Adrenal gland (tissue), 12 donors: ENCODE data around the gene SULT1A4. TPM values are rescaled to one million over a fixed set of nuclear protein-coding genes. Genes with fewer than 3 reads are reported as not detected.
"Not testable (repeated sequence)": the region's sequence is repeated elsewhere in the genome, so short reads cannot be mapped to it uniquely, and the experiment has no call there.

Experiments
- DNase-seq, 7 donors: peaks; one replicate each; pipeline ENCODE4 v3.0.0-alpha.2; 2019 to 2020
- H3K27ac ChIP-seq, 5 donors: fragments of 200-600 bp; sonication (generic) in 4 of 5; 1 replicate in 3 of 5; 2 replicates in 2 of 5; pipeline versions ENCODE4 v1.5.1 to v1.8.0; 2016 to 2020; ENCODE audit warnings: mild to moderate bottlenecking in 1 of 5
- H3K27me3 ChIP-seq: fragments of 200-600 bp; 2 replicates; pipeline ENCODE4 v1.8.0; 2021
- H3K36me3 ChIP-seq, 2 donors: fragments of 200-600 bp; replicated peaks in 1 of 2; 1 replicate in 1 of 2; 2 replicates in 1 of 2; pipeline versions ENCODE4 v1.5.1 to v1.8.0; 2018 to 2022
- H3K4me1 ChIP-seq, 2 donors: fragments of 200-600 bp; replicated peaks in 1 of 2; 1 replicate in 1 of 2; 2 replicates in 1 of 2; pipeline versions ENCODE4 v1.5.1 to v1.8.0; 2018 to 2021
- H3K4me3 ChIP-seq, 4 donors: fragments of 200-600 bp; sonication (generic) in 3 of 4; one replicate each; pipeline ENCODE4 v1.5.1; 2016 to 2018
- H3K9me3 ChIP-seq, 3 donors: fragments of 200-600 bp; sonication (generic) in 1 of 3; replicated peaks in 1 of 3; 1 replicate in 2 of 3; 2 replicates in 1 of 3; pipeline versions ENCODE4 v1.5.1 to v1.8.0; 2016 to 2021
- WGBS, 4 donors: extraction: QIAGEN DNeasy Blood & Tissue Kit in 2 of 4; methylation state at CpG; one replicate each; pipeline versions ENCODE4 v1.1.5 to v1.1.7; 2013 to 2017; 5-methylcytosine and 5-hydroxymethylcytosine counted together
- intact Hi-C, 2 donors: fragments of 100-400 bp; cut with DNase I; formaldehyde crosslinking; loops; one replicate each; pipeline versions ENCODE4 v1.14.1 to v1.15.0; 2022 to 2023
- polyA plus RNA-seq, 3 donors: library from polyadenylated mRNA; stranded (reverse); fragments of 200-250 nt in 2 of 3; fragments of 350-450 nt in 1 of 3; fragmentation: Illumina TruSeq in 1 of 3; extraction: RNeasy Lipid Tissue Mini Kit (QIAGEN cat#74804) in 1 of 3; gene quantifications; one replicate each; pipeline ENCODE4 v1.2.3, GENCODE V29; 2013 to 2014
- small RNA-seq, 2 donors: library from RNA; depleted of rRNA; stranded (forward); fragments of <200 nt; gene quantifications; one replicate each; pipeline ENCODE3, GENCODE V24; 2016
- total RNA-seq, 9 donors: library from RNA; depleted of rRNA in 4 of 9; stranded (reverse); fragments of >200 nt in 4 of 9; fragments of 120-200 nt in 1 of 9; fragmentation: NEBNext Ultra II Directional in 1 of 9; extraction: Animal tissue kit (Norgen Biotek cat#: 25700) in 1 of 9; gene quantifications; one replicate each; pipeline versions ENCODE4 v1.1.0 to v1.2.4, GENCODE V29; 2013 to 2023
- donor health status: healthy with polysubstance abuse.
- donor health status: Bipolar disorder and iron deficiency.
- donor health status: DM: yes; HTN: yes; CAD: no.
- donor health status: DM: no; HTN: no; CAD: no.
- donor health status: DM: no; HTN: no; CAD: no.
- donor health status: DM: yes; HTN: yes; CAD: no.

SULT1A4 gene
- total and polyA plus RNA-seq, 12 donors: 1.1 to 20.1 (median 4.7) TPM; not detected in 1

DNA sequence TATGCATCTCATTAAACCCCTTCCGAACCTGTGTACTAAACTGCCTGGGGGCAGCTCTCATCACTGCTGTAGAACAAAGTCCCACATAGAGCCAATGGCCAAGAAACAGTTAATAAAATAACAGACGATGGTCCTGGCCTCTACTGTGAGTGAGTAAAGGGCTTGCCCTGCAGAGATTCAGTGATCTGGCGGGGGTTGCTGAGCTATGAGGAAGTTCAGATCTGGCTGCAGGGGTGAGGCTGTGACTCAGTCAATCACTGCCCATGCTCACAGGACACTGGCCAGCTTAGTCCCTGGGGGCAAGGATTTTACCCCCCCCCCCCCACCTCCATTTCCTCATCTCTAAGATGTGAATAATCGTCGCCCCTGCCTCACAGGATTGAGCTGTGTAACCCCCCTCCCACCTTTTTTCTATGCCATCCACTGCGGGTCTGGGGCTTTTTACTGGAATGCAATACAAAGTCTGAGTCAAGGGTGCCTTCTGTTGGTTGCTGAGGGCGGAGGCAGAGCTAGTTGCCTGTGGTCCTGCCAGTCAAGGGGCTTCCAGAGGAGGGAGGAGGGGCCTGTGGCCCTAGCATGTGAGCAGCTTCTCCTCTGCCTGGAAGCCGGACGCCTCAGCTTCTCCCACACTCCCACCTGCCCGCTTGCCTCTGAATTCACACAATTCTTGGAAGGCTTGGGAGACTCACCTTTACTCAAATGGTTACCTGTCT, 8.1 kb downstream of the SULT1A4 start:
- H3K27ac ChIP-seq, intact Hi-C loops, H3K27me3 ChIP-seq, H3K4me3 ChIP-seq, H3K36me3 ChIP-seq, H3K9me3 ChIP-seq, DNase-seq, H3K4me1 ChIP-seq: not testable (repeated sequence)
- WGBS, 4 donors: no CpG with 5 or more reads among the region's 10 CpGs

DNA sequence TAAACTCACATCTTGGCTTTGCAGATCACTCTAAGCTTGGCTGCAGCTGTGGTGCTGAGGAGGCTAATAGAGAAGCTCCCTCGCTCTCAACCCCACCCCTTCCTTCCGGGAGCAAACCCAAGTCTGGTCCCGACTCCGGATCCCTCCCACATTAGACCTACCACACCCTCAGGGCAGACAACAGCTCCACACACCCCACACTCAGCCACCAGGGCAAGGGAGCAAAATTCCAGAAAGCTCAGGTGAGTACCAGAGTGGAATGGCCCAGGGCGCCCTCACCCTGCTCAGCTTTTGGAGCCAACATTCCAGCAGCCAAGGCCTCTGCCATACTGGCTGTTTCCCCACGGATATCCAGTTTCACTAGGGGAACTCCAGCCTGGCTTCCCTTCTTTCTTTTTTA, 9.9 kb downstream of the SULT1A4 start:
- H3K4me1 ChIP-seq, H3K36me3 ChIP-seq, H3K27me3 ChIP-seq, H3K4me3 ChIP-seq, H3K9me3 ChIP-seq, H3K27ac ChIP-seq, intact Hi-C loops: not testable (repeated sequence)
- 32 to 46% (median 42%) methylated on average over 2 to 5 of the region's 6 CpGs for WGBS, 4 donors
- peak; percentile 20 to 72 (median 38) for DNase-seq

DNA sequence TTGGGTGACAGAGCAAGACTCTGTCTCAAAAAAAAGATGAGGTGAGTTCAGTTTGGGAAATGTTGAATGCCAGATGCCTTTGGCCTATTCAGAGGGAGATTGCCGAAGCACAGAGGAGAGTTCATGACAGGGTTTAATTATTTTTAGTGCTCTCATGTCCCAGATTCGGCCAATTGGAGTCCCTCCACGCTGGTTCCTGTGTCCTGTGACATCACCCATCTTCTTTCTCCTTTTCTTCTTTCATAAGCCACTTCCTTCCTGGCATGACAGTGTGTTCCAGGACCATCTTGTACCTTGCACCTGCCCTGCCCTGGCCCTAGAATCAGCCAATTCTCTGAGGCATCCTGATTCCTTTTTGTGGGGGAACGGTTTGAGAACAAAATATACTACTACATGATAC, 12.4 kb downstream of the SULT1A4 start:
- H3K4me3 ChIP-seq: not testable (repeated sequence)
- no CpG with 5 or more reads among the region's 4 CpGs for WGBS, 4 donors

DNA sequence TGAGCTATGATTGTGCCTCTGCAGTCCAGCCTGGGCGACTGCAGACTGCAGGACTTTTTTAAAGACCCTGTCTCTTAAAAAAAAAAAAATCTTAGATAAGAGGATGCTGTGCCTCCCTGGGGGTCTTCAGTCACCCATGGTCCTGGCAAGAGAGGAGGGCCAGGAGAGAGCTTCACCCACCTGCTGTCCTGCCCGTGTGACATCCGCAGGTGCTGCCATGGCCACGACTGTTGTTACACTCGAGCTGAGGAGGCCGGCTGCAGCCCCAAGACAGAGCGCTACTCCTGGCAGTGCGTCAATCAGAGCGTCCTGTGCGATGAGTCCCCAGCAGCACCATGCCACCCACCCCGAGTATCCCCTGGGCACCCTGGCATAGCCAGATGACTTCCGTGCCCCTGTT, 22.6 kb downstream of the SULT1A4 start:
- H3K4me3 ChIP-seq, H3K9me3 ChIP-seq, H3K4me1 ChIP-seq, intact Hi-C loops, H3K27me3 ChIP-seq, H3K36me3 ChIP-seq, H3K27ac ChIP-seq: not testable (repeated sequence)
- 75 to 83% (median 83%) methylated on average over 5 of the region's 12 CpGs; no CpG with 5 or more reads in 1 of the 4 donors for WGBS, 4 donors
- DNase-seq: peak in 6 of 7 donors; percentile 3 to 51 (median 13)

More for the DNA sequence above, 12.4 kb downstream of the SULT1A4 start:
- H3K9me3 ChIP-seq, H3K4me1 ChIP-seq, H3K27ac ChIP-seq, H3K36me3 ChIP-seq, DNase-seq, intact Hi-C loops, H3K27me3 ChIP-seq: not testable (repeated sequence)

DNA sequence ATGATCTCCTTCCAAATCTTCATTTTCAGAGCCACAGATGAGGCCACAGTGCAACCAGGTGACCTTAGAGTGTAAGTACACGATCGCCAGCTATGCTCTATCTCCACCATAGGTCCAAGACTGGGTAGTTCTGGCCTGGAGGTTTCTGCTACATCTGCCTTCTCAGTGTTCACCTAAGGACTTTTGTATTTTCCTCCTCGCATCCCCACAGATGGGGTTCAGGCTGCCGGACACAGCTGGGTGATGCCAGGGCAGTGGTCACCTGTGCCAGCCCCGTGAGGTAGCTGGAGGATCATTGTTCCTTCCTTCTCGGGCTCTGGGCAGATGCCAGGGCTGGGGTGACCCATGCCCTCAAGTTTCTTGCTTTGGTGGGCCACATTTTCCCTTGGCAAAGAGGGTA, 46.6 kb downstream of the SULT1A4 start, which contains the start of gene NPIPB12:
Gene NPIPB12 (minus strand): TSS at position 101 of the 400 bp plus-strand sequence.
- H3K27ac ChIP-seq, DNase-seq, H3K27me3 ChIP-seq, intact Hi-C loops, H3K9me3 ChIP-seq, H3K4me1 ChIP-seq, H3K36me3 ChIP-seq, H3K4me3 ChIP-seq: not testable (repeated sequence)
- 83 to 100% methylated on average over 2 of the region's 6 CpGs; no CpG with 5 or more reads in 2 of the 4 donors for WGBS, 4 donors

Small RNAs within 50 kb of the gene (small RNA-seq; reads per million reads assigned to genes)
- gene AC133555.2: 0 reads per million in 2 donors

Other genes starting within 250 kb of the SULT1A4 start
- gene NPIPB11, start 53.2 kb upstream of the SULT1A4 start, total RNA-seq: under 1 TPM in 7 of 9 donors, not detected in 2; 0.17 to 0.71 (median 0.26) TPM
- gene NPIPB11, start 53.2 kb upstream of the SULT1A4 start, polyA plus RNA-seq: 10 to 100 TPM in 1 of 3 donors, 1 to 10 TPM in 1, under 1 TPM in 1; 0.35 to 11.9 (median 3.8) TPM
- 10 to 100 TPM in 2 of 9 donors, 1 to 10 TPM in 7; 3.2 to 30.7 (median 9.2) TPM for gene BOLA2, start 5.6 kb upstream of the SULT1A4 start, total RNA-seq
- 10 to 100 TPM; 14.0 to 29.8 (median 24.4) TPM for gene BOLA2, start 5.6 kb upstream of the SULT1A4 start, polyA plus RNA-seq
- gene SLX1B, start 5.4 kb upstream of the SULT1A4 start, total RNA-seq: 10 to 100 TPM in 8 of 9 donors, 1 to 10 TPM in 1; 2.1 to 45.7 (median 26.1) TPM
- 10 to 100 TPM; 10.4 to 41.1 (median 19.3) TPM for gene SLX1B, start 5.4 kb upstream of the SULT1A4 start, polyA plus RNA-seq
- gene NPIPB12, start 46.5 kb downstream of the SULT1A4 start, total RNA-seq: 10 to 100 TPM in 8 of 9 donors, 1 to 10 TPM in 1; 6.7 to 43.3 (median 25.0) TPM
- 100 to 1,000 TPM in 2 of 3 donors, 1 to 10 TPM in 1; 6.4 to 569 (median 272) TPM for gene NPIPB12, start 46.5 kb downstream of the SULT1A4 start, polyA plus RNA-seq
- 1 to 10 TPM in 6 of 9 donors, under 1 TPM in 3; 0.24 to 2.6 (median 1.2) TPM for gene SPN, start 203.3 kb downstream of the SULT1A4 start, total RNA-seq
- 1 to 10 TPM in 1 of 3 donors, under 1 TPM in 2; 0.54 to 3.1 (median 0.64) TPM for gene SPN, start 203.3 kb downstream of the SULT1A4 start, polyA plus RNA-seq
- 100 to 1,000 TPM in 8 of 9 donors, 10 to 100 TPM in 1; 64.5 to 325 (median 136) TPM for gene QPRT, start 219.3 kb downstream of the SULT1A4 start, total RNA-seq
- 100 to 1,000 TPM in 1 of 3 donors, 10 to 100 TPM in 2; 48.8 to 111 (median 54.7) TPM for gene QPRT, start 219.3 kb downstream of the SULT1A4 start, polyA plus RNA-seq